ENCODE measurements around the gene LTBP2.
A peak's percentile ranks its signal among the peaks of the same experiment; 100 is the strongest.

The LTBP2 gene

GRCh38 chr14:74613211-74613914, 1.3 kb upstream of the LTBP2 start:
- no peak for FAIRE-seq
- no peak for DNase-seq (ENCODE audit: low spot score)

- DNase-seq (ENCODE audit: low spot score) (peak; percentile 11), FAIRE-seq (no peak)
Measured at GRCh38 chr14:74612350-74613021, 449 bp upstream of the LTBP2 start.

GRCh38 chr14:74610866-74611649, 979 bp downstream of the LTBP2 start:
- FAIRE-seq (no peak), DNase-seq (ENCODE audit: low spot score) (no peak)

GRCh38 chr14:74610199-74610865, 1.7 kb downstream of the LTBP2 start:
- DNase-seq (ENCODE audit: low spot score) = no peak
- no peak for FAIRE-seq

GRCh38 chr14:74609721-74610120, 2.3 kb downstream of the LTBP2 start:
- FAIRE-seq = no peak
- DNase-seq (ENCODE audit: low spot score) = no peak

GRCh38 chr14:74608959-74609611, 3.0 kb downstream of the LTBP2 start:
- DNase-seq (ENCODE audit: low spot score) = peak; percentile 30
- no peak for FAIRE-seq

- DNase-seq (ENCODE audit: low spot score) (no peak), FAIRE-seq (no peak)
Measured at GRCh38 chr14:74606727-74607126, 5.3 kb downstream of the LTBP2 start.

- DNase-seq (ENCODE audit: low spot score) (no peak), FAIRE-seq (no peak)
Measured at GRCh38 chr14:74605531-74606223, 6.4 kb downstream of the LTBP2 start.

GRCh38 chr14:74604911-74605310, 7.1 kb downstream of the LTBP2 start:
- FAIRE-seq (no peak), DNase-seq (ENCODE audit: low spot score) (no peak)

- FAIRE-seq (no peak), DNase-seq (ENCODE audit: low spot score) (no peak)
Measured at GRCh38 chr14:74604157-74604556, 7.9 kb downstream of the LTBP2 start.

- FAIRE-seq (no peak), DNase-seq (ENCODE audit: low spot score) (no peak)
Measured at GRCh38 chr14:74601982-74602381, 10.1 kb downstream of the LTBP2 start.

GRCh38 chr14:74599946-74600345, 12.1 kb downstream of the LTBP2 start:
- no peak for FAIRE-seq
- DNase-seq (ENCODE audit: low spot score) = no peak

GRCh38 chr14:74599321-74599761, 12.7 kb downstream of the LTBP2 start:
- DNase-seq (ENCODE audit: low spot score) (no peak), FAIRE-seq (no peak)

GRCh38 chr14:74596741-74597450, 15.1 kb downstream of the LTBP2 start:
- FAIRE-seq = no peak
- DNase-seq (ENCODE audit: low spot score) = no peak

- DNase-seq (ENCODE audit: low spot score) = no peak
- FAIRE-seq = no peak
Measured at GRCh38 chr14:74595006-74595735, 16.9 kb downstream of the LTBP2 start.

- FAIRE-seq (no peak), DNase-seq (ENCODE audit: low spot score) (no peak)
Measured at GRCh38 chr14:74594606-74595005, 17.4 kb downstream of the LTBP2 start.

GRCh38 chr14:74594029-74594428, 18.0 kb downstream of the LTBP2 start:
- no peak for FAIRE-seq
- no peak for DNase-seq (ENCODE audit: low spot score)

GRCh38 chr14:74593241-74593953, 18.6 kb downstream of the LTBP2 start:
- FAIRE-seq (no peak), DNase-seq (ENCODE audit: low spot score) (no peak)
